Sigmoid colon (tissue), 7 donors: ENCODE measurements around the gene OR2L5. TPM values are rescaled to one million over a fixed set of nuclear protein-coding genes. Genes with fewer than 3 reads are reported as not detected.

Experiments used
- DNase-seq: peaks from one replicate; pipeline ENCODE4 v3.0.0-alpha.2; 2019
- H3K27ac ChIP-seq, 4 donors: fragments of 200-600 bp; sonication (generic); one replicate each; pipeline ENCODE4 v1.5.1; 2016 to 2019; ENCODE audit warnings: mild to moderate bottlenecking in 1 of 4
- H3K27me3 ChIP-seq, 3 donors: fragments of 200-600 bp; sonication (generic); one replicate each; pipeline ENCODE4 v1.5.1; 2019; ENCODE audit warnings: mild to moderate bottlenecking in 1 of 3
- H3K36me3 ChIP-seq, 4 donors: fragments of 200-600 bp; sonication (generic); one replicate each; pipeline ENCODE4 v1.5.1; 2016 to 2019
- H3K4me1 ChIP-seq, 4 donors: fragments of 200-600 bp; sonication (generic); one replicate each; pipeline ENCODE4 v1.5.1; 2017 to 2019
- H3K4me3 ChIP-seq, 4 donors: fragments of 200-600 bp; sonication (generic); one replicate each; pipeline ENCODE4 v1.5.1; 2017 to 2019; ENCODE audit warnings: mild to moderate bottlenecking in 2 of 4, moderate library complexity in 1 of 4
- H3K9me3 ChIP-seq, 4 donors: fragments of 200-600 bp in 3 of 4; sonication (generic) in 3 of 4; one replicate each; pipeline versions ENCODE4 v1.5.1 to v1.6.1; 2013 to 2019
- EP300 ChIP-seq, 4 donors: sonication (generic); formaldehyde crosslinking; IDR thresholded peaks; one replicate each; pipeline ENCODE4 v1.6.1; 2017; ENCODE audit warnings: antibody characterized with exemption in 4 of 4
- POLR2A ChIP-seq, 2 donors: fragments of 450-650 bp; IDR thresholded peaks; one replicate each; pipeline ENCODE4 v1.6.1; 2016; ENCODE audit warnings: antibody characterized with exemption in 2 of 2, mild to moderate bottlenecking in 2 of 2, moderate library complexity in 2 of 2
- POLR2AphosphoS5 ChIP-seq, 4 donors: sonication (generic); formaldehyde crosslinking; IDR thresholded peaks; one replicate each; pipeline ENCODE4 v1.6.1; 2017; ENCODE audit warnings: antibody characterized with exemption in 4 of 4
- WGBS, 2 donors: extraction: QIAGEN DNeasy Blood & Tissue Kit; methylation state at CpG; one replicate each; pipeline ENCODE4 v1.1.7; 2013; 5-methylcytosine and 5-hydroxymethylcytosine counted together
- intact Hi-C: fragments of 100-400 bp; cut with DNase I; formaldehyde crosslinking; loops from one replicate; pipeline ENCODE4 v1.15.1; 2023
- polyA plus RNA-seq, 3 donors: library from polyadenylated mRNA; stranded (reverse); fragments of 200-250 nt; gene quantifications; one replicate each; pipeline ENCODE4 v1.2.3, GENCODE V29; 2013
- total RNA-seq, 4 donors: library from RNA; depleted of rRNA; stranded (reverse); fragments of >200 nt; gene quantifications; one replicate each; pipeline ENCODE4 v1.1.0, GENCODE V29; 2016
- TF ChIP-seq, protein P1 (sequence below), 4 experiments: fragments of 450-650 bp in 3 of 4; fragments of 200-600 bp in 1 of 4; IDR thresholded peaks; one replicate each; pipeline ENCODE4 v1.5.1; 2016 to 2019; ENCODE audit warnings: antibody characterized with exemption in 4 of 4, mild to moderate bottlenecking in 3 of 4, moderate library complexity in 2 of 4
- donor health status: healthy with polysubstance abuse.
- donor health status: Bipolar disorder and iron deficiency.
- donor health status: healthy.

OR2L5 gene
- total and polyA plus RNA-seq, 7 donors: 0.03 TPM; not detected in 6

- no peak for TF ChIP-seq POLR2A (IDR thresholded peaks at IDR 0.05)
- TF ChIP-seq, protein P1, sequence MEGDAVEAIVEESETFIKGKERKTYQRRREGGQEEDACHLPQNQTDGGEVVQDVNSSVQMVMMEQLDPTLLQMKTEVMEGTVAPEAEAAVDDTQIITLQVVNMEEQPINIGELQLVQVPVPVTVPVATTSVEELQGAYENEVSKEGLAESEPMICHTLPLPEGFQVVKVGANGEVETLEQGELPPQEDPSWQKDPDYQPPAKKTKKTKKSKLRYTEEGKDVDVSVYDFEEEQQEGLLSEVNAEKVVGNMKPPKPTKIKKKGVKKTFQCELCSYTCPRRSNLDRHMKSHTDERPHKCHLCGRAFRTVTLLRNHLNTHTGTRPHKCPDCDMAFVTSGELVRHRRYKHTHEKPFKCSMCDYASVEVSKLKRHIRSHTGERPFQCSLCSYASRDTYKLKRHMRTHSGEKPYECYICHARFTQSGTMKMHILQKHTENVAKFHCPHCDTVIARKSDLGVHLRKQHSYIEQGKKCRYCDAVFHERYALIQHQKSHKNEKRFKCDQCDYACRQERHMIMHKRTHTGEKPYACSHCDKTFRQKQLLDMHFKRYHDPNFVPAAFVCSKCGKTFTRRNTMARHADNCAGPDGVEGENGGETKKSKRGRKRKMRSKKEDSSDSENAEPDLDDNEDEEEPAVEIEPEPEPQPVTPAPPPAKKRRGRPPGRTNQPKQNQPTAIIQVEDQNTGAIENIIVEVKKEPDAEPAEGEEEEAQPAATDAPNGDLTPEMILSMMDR (IDR thresholded peaks at IDR 0.05): no peak
- no peak for TF ChIP-seq EP300 (IDR thresholded peaks at IDR 0.05)
- no peak for TF ChIP-seq POLR2AphosphoS5 (IDR thresholded peaks at IDR 0.05)
- 30 to 66% methylated on average over 2 of the region's 2 CpGs for WGBS, 2 donors
- Histone ChIP-seq H3K27ac (no peak overlapping the region), H3K4me1 (no peaks in the 10 kb centered on the region), H3K27me3 (no peaks in the 10 kb centered on the region), H3K4me3 (no peak overlapping the region), H3K36me3 (no peaks in the 10 kb centered on the region), H3K9me3 (no peaks in the 10 kb centered on the region)
- intact Hi-C loops: no loop called here
- DNase-seq: no peak
Measured at GRCh38 chr1:247998811-247999210, 14.6 kb upstream of the OR2L5 start.

GRCh38 chr1:248000169-248000568 lies 13.3 kb upstream of the OR2L5 start:
- Histone ChIP-seq H3K4me3 (no peak overlapping the region), H3K27me3 (no peaks in the 10 kb centered on the region), H3K36me3 (no peaks in the 10 kb centered on the region), H3K27ac (no peak overlapping the region), H3K9me3 (no peaks in the 10 kb centered on the region), H3K4me1 (no peaks in the 10 kb centered on the region)
- WGBS, 2 donors: 93 to 97% methylated on average over 1 of the region's 1 CpG
- TF ChIP-seq EP300 (IDR thresholded peaks at IDR 0.05) (no peak), POLR2AphosphoS5 (IDR thresholded peaks at IDR 0.05) (no peak), POLR2A (IDR thresholded peaks at IDR 0.05) (no peak)
- TF ChIP-seq, protein P1 (IDR thresholded peaks at IDR 0.05): no peak
- DNase-seq: no peak
- intact Hi-C loops: no loop called here

DNA sequence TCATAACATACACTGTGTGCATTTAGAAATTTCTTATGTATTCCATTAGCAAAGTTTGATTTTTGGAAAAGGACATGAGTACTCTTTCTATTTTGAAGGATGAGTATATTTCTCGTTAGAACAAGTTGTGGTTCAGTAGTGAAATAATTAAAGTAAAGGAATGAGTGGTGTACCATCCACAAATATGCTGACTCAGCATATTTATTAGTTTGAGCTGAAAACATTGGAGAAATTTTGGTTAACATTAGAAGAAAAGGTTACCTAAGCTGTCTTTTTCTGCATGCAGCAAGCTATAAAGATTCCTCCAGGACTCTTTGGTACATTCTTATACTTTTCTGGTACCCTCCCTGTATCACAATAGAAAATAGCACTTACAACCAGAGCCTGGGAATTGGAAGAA lies 5.7 kb upstream of the OR2L5 start:
- H3K4me1 ChIP-seq: no peaks in the 10 kb centered on the region
- H3K4me3 ChIP-seq: no peak overlapping the region
- 35 to 60% methylated on average over 1 of the region's 1 CpG for WGBS, 2 donors
- intact Hi-C loops: no loop called here
- H3K27me3 ChIP-seq: no peaks in the 10 kb centered on the region
- no peak for DNase-seq
- peaks cover 0 to 10% (median 2%) of the 10 kb centered on the region in 4 donors for H3K9me3 ChIP-seq
- no peak overlapping the region for H3K27ac ChIP-seq
- H3K36me3 ChIP-seq: no peaks in the 10 kb centered on the region
- no peak for TF ChIP-seq EP300 (IDR thresholded peaks at IDR 0.05)
- TF ChIP-seq, protein P1 (IDR thresholded peaks at IDR 0.05): no peak

DNA sequence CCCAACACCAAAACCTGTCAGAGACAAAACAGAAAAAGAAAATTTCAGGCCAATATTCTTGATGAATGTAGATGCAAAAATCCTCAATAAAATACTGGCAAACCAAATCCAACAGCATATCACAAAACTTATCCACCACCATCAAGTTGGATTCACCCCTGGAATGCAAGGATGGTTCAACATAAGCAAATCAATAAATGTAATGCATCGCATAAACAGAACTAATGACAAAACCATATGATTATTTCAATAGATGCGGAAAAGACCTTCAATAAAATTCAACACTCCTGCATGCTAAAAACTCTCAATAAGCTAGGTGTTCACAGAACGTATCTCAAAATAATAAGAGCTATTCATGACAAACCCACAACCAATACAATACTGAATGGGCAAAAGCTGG lies 3.8 kb upstream of the OR2L5 start:
- no peaks in the 10 kb centered on the region for H3K36me3 ChIP-seq
- H3K9me3 ChIP-seq: peaks cover 0 to 10% (median 2%) of the 10 kb centered on the region in 4 donors
- no peak overlapping the region for H3K4me3 ChIP-seq
- H3K27me3 ChIP-seq: no peaks in the 10 kb centered on the region
- WGBS, 2 donors: 78 to 89% methylated on average over 3 of the region's 3 CpGs
- no peaks in the 10 kb centered on the region for H3K4me1 ChIP-seq
- no peak for DNase-seq
- intact Hi-C loops: no loop called here
- no peak overlapping the region for H3K27ac ChIP-seq
- TF ChIP-seq EP300 (IDR thresholded peaks at IDR 0.05): no peak
- TF ChIP-seq, protein P1 (IDR thresholded peaks at IDR 0.05): no peak
- TF ChIP-seq POLR2AphosphoS5 (IDR thresholded peaks at IDR 0.05): no peak
- TF ChIP-seq POLR2A (IDR thresholded peaks at IDR 0.05): no peak

DNA sequence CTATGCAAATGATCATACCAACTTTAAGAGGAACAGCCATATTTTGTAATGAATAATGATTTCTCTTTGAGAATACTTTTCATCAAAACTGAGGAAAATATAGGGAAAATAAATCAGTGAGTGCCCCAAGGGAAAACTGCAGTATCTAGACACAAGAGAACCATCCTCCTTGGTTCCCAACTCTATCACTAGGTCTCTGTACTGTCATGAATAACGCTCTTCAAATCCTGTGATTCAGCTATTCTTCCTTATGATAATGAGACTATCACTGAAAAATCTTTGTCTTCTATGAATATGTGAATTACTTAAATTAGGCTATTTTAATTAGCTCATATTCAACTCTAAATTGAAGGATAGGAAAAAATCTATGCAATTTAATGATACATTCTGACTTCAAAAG lies 2.3 kb downstream of the OR2L5 start:
- H3K4me3 ChIP-seq: no peak overlapping the region
- no peak for DNase-seq
- 86 to 88% methylated on average over 1 of the region's 1 CpG for WGBS, 2 donors
- no peaks in the 10 kb centered on the region for H3K9me3 ChIP-seq
- no peak overlapping the region for H3K27ac ChIP-seq
- H3K36me3 ChIP-seq: no peaks in the 10 kb centered on the region
- intact Hi-C loops: no loop called here
- TF ChIP-seq, protein P1 (IDR thresholded peaks at IDR 0.05): no peak
- no peak for TF ChIP-seq POLR2A (IDR thresholded peaks at IDR 0.05)
- no peak for TF ChIP-seq POLR2AphosphoS5 (IDR thresholded peaks at IDR 0.05)
- TF ChIP-seq EP300 (IDR thresholded peaks at IDR 0.05): no peak
- H3K27me3 ChIP-seq: no peaks in the 10 kb centered on the region
- no peaks in the 10 kb centered on the region for H3K4me1 ChIP-seq
